Tibial artery (tissue), 4 donors: ENCODE data around the gene RASAL2.

Experiments used
- DNase-seq, 2 donors: peaks; one replicate each; pipeline ENCODE4 v3.0.0-alpha.2; 2019
- H3K27ac ChIP-seq, 2 donors: fragments of 200-600 bp; sonication (generic) in 1 of 2; 1 replicate in 1 of 2; 2 replicates in 1 of 2; pipeline ENCODE4 v1.5.1; 2018 to 2019; ENCODE audit warnings: mild to moderate bottlenecking in 1 of 2
- H3K27me3 ChIP-seq, 2 donors: fragments of 200-600 bp; sonication (generic) in 1 of 2; one replicate each; pipeline versions ENCODE4 v1.5.1 to v1.6.0; 2016 to 2019
- H3K36me3 ChIP-seq, 3 donors: fragments of 200-600 bp; sonication (generic) in 2 of 3; one replicate each; pipeline ENCODE4 v1.5.1; 2016 to 2019; ENCODE audit warnings: mild to moderate bottlenecking in 2 of 3
- H3K4me1 ChIP-seq, 4 donors: fragments of 200-600 bp; sonication (generic) in 2 of 4; 1 replicate in 3 of 4; 2 replicates in 1 of 4; pipeline ENCODE4 v1.5.1; 2016 to 2019
- H3K4me3 ChIP-seq, 2 donors: fragments of 200-600 bp; sonication (generic) in 1 of 2; 1 replicate in 1 of 2; 2 replicates in 1 of 2; pipeline ENCODE4 v1.5.1; 2018 to 2019; ENCODE audit warnings: mild to moderate bottlenecking in 2 of 2
- H3K9me3 ChIP-seq, 3 donors: fragments of 200-600 bp; sonication (generic) in 1 of 3; one replicate each; pipeline ENCODE4 v1.5.1; 2016 to 2019
- CTCF ChIP-seq, 2 experiments: fragments of 200-600 bp in 1 of 2; fragments of 450-650 bp in 1 of 2; IDR thresholded peaks; one replicate each; pipeline ENCODE4 v1.5.1; 2017 to 2019; ENCODE audit warnings: antibody characterized with exemption in 2 of 2, mild to moderate bottlenecking in 1 of 2, moderate library complexity in 1 of 2
- intact Hi-C: fragments of 100-400 bp; cut with DNase I; formaldehyde crosslinking; loops from one replicate; pipeline ENCODE4 v1.15.0; 2023; ENCODE audit warnings: low total_unique reads

The RASAL2 gene

GRCh38 chr1:178528228-178528952, 434.5 kb downstream of the RASAL2 start:
- Histone ChIP-seq H3K4me3 (no peak overlapping the region), H3K27ac (no peak overlapping the region), H3K36me3 (no peaks in the 10 kb centered on the region), H3K9me3 (no peaks in the 10 kb centered on the region), H3K27me3 (peaks cover 0 to 4% of the 10 kb centered on the region in 2 donors), H3K4me1 (peaks cover 0 to 7% (median 4%) of the 10 kb centered on the region in 4 donors)
- TF ChIP-seq CTCF (IDR thresholded peaks at IDR 0.05), result no peak
- peak; percentile 13 to 44 for DNase-seq
- intact Hi-C loops, result no loop called here

GRCh38 chr1:178528953-178529335, 435.0 kb downstream of the RASAL2 start:
- TF ChIP-seq CTCF (IDR thresholded peaks at IDR 0.05), result no peak
- Histone ChIP-seq H3K9me3 (no peaks in the 10 kb centered on the region), H3K27me3 (peaks cover 0 to 4% of the 10 kb centered on the region in 2 donors), H3K4me1 (peaks cover 0 to 7% (median 4%) of the 10 kb centered on the region in 4 donors), H3K4me3 (no peak overlapping the region), H3K36me3 (no peaks in the 10 kb centered on the region), H3K27ac (no peak overlapping the region)
- peak in 1 of 2 donors; percentile 25 for DNase-seq
- intact Hi-C loops, result no loop called here

DNA sequence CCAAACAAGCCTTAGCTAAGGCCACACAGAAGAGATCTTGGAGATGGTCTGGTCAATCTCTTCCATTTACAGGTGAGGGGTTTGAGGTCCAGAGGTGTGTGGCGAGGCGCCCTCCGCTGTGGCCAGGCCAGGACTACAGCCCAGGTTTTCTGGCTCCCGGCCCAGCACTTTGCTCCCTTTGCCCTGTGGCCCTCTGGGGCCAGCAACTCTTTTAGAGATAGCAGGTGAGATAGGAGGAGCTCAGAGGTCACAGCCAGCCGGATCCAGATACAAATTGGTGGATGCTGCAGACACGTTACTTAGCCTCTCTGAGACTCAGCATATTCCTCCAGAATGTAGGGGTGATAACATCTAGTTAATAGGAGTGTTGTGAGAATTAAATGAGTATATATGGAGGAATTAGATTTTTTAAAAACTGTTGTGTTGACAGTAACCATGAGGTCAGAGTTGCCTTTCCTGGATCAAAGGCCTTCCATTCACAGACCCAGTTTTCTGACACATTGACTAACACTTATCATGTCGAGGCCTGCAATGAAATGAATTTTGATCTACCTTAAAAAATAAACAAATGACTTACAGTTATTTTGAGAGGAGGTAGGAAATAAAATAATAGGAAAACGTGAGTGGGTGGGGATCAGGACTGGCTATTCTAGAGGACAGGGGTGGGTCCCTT, 435.6 kb downstream of the RASAL2 start:
- peak; percentile 9 to 20 for DNase-seq
- peaks cover 0 to 9% of the 10 kb centered on the region in 2 donors for H3K27me3 ChIP-seq
- H3K4me1 ChIP-seq, result peaks cover 0 to 7% (median 4%) of the 10 kb centered on the region in 4 donors
- no peak overlapping the region for H3K4me3 ChIP-seq
- H3K36me3 ChIP-seq, result no peaks in the 10 kb centered on the region
- intact Hi-C loops, result no loop called here
- no peak for TF ChIP-seq CTCF (IDR thresholded peaks at IDR 0.05)
- H3K27ac ChIP-seq, result no peak overlapping the region
- H3K9me3 ChIP-seq, result no peaks in the 10 kb centered on the region

DNA sequence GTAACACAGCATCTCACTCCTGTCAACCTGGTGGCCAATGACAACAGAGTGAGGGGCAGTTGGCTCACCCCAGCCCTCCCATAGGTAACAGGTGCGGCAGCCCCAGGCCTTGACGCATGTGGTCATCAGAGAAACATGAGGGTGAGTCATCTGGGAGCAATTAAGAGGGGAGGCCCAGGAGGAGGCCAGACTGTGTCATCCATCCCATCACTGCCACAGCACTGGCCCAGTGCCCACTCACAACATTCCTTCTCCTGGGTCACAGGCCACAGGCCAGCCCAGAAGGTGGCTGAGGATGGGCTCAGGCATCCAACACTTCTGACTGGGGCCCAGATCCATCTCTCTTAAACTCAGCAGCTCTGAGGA, 436.1 kb downstream of the RASAL2 start:
- intact Hi-C loops, result no loop called here
- peaks cover 0 to 7% (median 4%) of the 10 kb centered on the region in 4 donors for H3K4me1 ChIP-seq
- DNase-seq, result peak in 1 of 2 donors; percentile 16

DNA sequence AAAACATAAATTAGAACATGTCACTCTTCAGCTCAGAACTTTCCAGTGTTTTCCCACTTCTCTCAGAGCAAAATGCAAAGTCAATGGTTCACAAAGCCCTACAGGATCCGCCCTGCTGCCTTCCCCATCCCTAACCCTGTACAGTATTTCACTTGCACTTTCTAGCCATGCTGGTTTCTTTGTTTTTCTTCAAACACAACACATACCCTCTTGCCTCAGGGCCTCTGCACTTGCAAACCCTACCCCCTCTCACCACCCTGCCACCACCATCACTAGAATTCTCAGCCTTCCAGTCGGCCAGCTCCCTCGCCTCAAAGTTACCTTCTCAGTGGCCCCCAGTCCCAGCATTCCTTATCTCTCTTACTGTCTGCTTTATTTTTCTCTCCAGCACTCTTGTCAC, 436.6 kb downstream of the RASAL2 start:
- Histone ChIP-seq H3K27ac (no peak overlapping the region), H3K27me3 (peaks cover 0 to 9% of the 10 kb centered on the region in 2 donors), H3K36me3 (no peaks in the 10 kb centered on the region), H3K4me3 (no peak overlapping the region), H3K4me1 (peaks cover 0 to 7% (median 4%) of the 10 kb centered on the region in 4 donors), H3K9me3 (no peaks in the 10 kb centered on the region)
- TF ChIP-seq CTCF (IDR thresholded peaks at IDR 0.05), result no peak
- DNase-seq, result peak in 1 of 2 donors; percentile 3
- intact Hi-C loops, result no loop called here

More for the DNA sequence above, 436.1 kb downstream of the RASAL2 start:
- Histone ChIP-seq H3K27me3 (peaks cover 0 to 9% of the 10 kb centered on the region in 2 donors), H3K27ac (no peak overlapping the region), H3K4me3 (no peak overlapping the region), H3K36me3 (no peaks in the 10 kb centered on the region), H3K9me3 (no peaks in the 10 kb centered on the region)
- TF ChIP-seq CTCF (IDR thresholded peaks at IDR 0.05), result no peak
